Body of pancreas (tissue), 4 donors: Measurements from ENCODE around the gene WFDC5.
"Not testable (repeated sequence)": the region's sequence is repeated elsewhere in the genome, so short reads cannot be mapped to it uniquely, and the experiment has no call there.

Experiments
- POLR2A ChIP-seq, 3 donors: fragments of 450-650 bp; IDR thresholded peaks; one replicate each; pipeline ENCODE4 v1.6.1; 2016; ENCODE audit warnings: antibody characterized with exemption in 3 of 3, mild to moderate bottlenecking in 2 of 3
- TF ChIP-seq, protein P1 (sequence below), 7 experiments: fragments of 450-650 bp in 4 of 7; fragments of 200-600 bp in 3 of 7; sonication (generic) in 3 of 7; IDR thresholded peaks; one replicate each; pipeline ENCODE4 v1.5.1; 2016 to 2019; ENCODE audit warnings: antibody characterized with exemption in 7 of 7

DNA sequence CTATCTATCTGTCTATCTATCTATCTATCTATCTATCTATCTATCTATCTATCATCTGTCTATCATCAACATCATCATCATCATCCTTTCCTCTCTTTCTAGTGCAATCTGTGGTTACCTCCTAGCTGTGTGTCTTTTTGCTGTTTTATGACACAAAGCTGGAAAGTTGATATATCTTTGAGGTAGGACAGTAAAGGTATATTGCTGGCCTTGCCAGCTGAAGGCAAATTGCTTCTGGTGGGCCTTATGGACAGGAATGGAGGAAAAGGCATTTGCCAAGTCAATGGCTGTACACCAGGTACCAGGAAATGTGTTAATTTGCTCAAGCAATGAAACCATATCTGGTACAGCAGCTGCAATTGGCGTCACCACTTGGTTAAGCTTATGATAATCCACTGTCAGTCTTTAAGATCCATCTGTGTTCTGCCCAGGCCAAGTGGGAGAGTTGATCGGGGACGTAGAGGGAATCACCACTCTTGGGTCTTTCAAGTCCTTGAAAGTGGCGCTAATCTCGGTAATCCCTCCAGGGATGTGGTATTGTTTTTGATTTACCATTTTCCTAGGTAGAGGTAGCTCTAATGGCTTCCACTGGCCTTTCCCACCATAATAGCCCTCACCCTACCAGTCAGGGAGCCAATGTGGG lies 24.9 kb upstream of the WFDC5 start:
- TF ChIP-seq POLR2A (IDR thresholded peaks at IDR 0.05), result not testable (repeated sequence)
- TF ChIP-seq, protein P1, sequence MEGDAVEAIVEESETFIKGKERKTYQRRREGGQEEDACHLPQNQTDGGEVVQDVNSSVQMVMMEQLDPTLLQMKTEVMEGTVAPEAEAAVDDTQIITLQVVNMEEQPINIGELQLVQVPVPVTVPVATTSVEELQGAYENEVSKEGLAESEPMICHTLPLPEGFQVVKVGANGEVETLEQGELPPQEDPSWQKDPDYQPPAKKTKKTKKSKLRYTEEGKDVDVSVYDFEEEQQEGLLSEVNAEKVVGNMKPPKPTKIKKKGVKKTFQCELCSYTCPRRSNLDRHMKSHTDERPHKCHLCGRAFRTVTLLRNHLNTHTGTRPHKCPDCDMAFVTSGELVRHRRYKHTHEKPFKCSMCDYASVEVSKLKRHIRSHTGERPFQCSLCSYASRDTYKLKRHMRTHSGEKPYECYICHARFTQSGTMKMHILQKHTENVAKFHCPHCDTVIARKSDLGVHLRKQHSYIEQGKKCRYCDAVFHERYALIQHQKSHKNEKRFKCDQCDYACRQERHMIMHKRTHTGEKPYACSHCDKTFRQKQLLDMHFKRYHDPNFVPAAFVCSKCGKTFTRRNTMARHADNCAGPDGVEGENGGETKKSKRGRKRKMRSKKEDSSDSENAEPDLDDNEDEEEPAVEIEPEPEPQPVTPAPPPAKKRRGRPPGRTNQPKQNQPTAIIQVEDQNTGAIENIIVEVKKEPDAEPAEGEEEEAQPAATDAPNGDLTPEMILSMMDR (IDR thresholded peaks at IDR 0.05), result not testable (repeated sequence)
